ENCODE measurements around the gene SLX4IP. TPM values are rescaled to one million over a fixed set of nuclear protein-coding genes. Genes with fewer than 3 reads are reported as not detected.

Gene SLX4IP
- total and polyA plus RNA-seq, 2 of the 13 experiments (the other 11 are each of a cell fraction or from before 2014, with no cell fraction given) = 3.6 to 7.3 TPM

DNA sequence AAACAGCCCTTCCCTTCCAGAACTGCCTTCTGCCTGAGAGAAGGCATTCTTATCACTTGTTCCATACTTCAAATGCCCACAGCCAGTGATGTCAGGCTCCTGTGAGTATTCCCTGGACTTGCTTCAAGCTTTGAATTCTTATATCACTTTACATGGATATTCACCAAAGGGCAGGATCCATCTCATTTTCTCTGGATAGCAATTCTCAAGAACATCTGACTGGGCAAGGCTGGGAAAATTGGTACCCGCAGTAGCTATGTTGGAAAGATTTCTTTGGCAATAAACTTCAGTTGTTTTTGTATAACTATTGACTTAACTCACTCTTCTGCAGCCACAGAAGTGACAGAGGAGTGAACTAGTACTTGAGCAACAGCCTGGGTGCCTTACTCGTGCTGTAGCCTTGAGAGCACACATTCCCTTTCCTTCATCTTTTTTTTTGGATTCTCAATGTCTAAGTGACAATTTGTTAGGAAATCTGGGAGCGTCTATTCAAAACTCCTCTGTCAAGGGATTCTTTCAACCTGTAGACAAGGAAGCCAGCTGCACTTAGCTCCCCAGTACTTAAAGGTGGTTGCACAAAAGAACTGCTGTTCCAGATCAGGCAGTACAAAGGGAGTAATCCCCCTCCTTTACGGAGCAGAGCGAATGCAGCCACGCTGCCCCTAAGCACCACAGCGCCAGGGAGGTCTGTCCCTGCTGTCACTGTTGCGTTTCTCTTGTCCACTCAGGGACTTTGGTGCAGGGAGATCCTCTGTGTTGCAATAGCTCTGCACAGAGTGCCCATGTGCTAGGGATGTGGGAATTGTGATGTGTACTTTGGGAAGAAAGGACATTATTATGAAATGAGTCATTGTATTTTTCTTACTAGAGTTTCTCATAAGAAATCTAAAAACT is 169.1 kb downstream of the SLX4IP start (continued):
- TF ChIP-seq, protein P1, sequence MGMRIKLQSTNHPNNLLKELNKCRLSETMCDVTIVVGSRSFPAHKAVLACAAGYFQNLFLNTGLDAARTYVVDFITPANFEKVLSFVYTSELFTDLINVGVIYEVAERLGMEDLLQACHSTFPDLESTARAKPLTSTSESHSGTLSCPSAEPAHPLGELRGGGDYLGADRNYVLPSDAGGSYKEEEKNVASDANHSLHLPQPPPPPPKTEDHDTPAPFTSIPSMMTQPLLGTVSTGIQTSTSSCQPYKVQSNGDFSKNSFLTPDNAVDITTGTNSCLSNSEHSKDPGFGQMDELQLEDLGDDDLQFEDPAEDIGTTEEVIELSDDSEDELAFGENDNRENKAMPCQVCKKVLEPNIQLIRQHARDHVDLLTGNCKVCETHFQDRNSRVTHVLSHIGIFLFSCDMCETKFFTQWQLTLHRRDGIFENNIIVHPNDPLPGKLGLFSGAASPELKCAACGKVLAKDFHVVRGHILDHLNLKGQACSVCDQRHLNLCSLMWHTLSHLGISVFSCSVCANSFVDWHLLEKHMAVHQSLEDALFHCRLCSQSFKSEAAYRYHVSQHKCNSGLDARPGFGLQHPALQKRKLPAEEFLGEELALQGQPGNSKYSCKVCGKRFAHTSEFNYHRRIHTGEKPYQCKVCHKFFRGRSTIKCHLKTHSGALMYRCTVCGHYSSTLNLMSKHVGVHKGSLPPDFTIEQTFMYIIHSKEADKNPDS (CRISPR knock-in tag; IDR thresholded peaks at IDR 0.05) = peak; percentile 32; the same call in 1 of the 2 replicates
- TF ChIP-seq ZNF136 (CRISPR knock-in tag; IDR thresholded peaks at IDR 0.05; ENCODE audit: low read depth) = peak; percentile 85
- no peak for TF ChIP-seq ZFAT (CRISPR knock-in tag; conservative IDR thresholded peaks at IDR 0.05)
- peak; percentile 100 for TF ChIP-seq MZF1 (CRISPR knock-in tag; IDR thresholded peaks at IDR 0.05; ENCODE audit: borderline replicate concordance)
- no peak for TF ChIP-seq HES4 (CRISPR knock-in tag; IDR thresholded peaks at IDR 0.05; ENCODE audit: borderline replicate concordance)
- peak; percentile 89 for TF ChIP-seq SOX13 (IDR thresholded peaks at IDR 0.05)
- peak in 1 of 2 experiments; percentile 99; a peak in 2 of 4 replicates for TF ChIP-seq SOX13 (CRISPR knock-in tag; conservative IDR thresholded peaks at IDR 0.05 in 1 of 2, IDR thresholded peaks at IDR 0.05 in 1 of 2)
- no peak for TF ChIP-seq ZNF790 (CRISPR knock-in tag; IDR thresholded peaks at IDR 0.05; ENCODE audit: borderline replicate concordance)
- no peak for TF ChIP-seq MLLT10 (CRISPR knock-in tag; IDR thresholded peaks at IDR 0.05)
- no peak for TF ChIP-seq CHD2 (IDR thresholded peaks at IDR 0.05; ENCODE audit: low read depth, low read length)
- 0 out of 2 replicates have a peak, but pooled peaks have one; percentile 40 for TF ChIP-seq ZNF557 (CRISPR knock-in tag; IDR thresholded peaks at IDR 0.05)
- TF ChIP-seq, protein P2, sequence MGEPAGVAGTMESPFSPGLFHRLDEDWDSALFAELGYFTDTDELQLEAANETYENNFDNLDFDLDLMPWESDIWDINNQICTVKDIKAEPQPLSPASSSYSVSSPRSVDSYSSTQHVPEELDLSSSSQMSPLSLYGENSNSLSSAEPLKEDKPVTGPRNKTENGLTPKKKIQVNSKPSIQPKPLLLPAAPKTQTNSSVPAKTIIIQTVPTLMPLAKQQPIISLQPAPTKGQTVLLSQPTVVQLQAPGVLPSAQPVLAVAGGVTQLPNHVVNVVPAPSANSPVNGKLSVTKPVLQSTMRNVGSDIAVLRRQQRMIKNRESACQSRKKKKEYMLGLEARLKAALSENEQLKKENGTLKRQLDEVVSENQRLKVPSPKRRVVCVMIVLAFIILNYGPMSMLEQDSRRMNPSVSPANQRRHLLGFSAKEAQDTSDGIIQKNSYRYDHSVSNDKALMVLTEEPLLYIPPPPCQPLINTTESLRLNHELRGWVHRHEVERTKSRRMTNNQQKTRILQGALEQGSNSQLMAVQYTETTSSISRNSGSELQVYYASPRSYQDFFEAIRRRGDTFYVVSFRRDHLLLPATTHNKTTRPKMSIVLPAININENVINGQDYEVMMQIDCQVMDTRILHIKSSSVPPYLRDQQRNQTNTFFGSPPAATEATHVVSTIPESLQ (CRISPR knock-in tag; conservative IDR thresholded peaks at IDR 0.05) = no peak
- peak; percentile 99 for TF ChIP-seq ZNF614 (CRISPR knock-in tag; IDR thresholded peaks at IDR 0.05; ENCODE audit: borderline replicate concordance)
- no peak for TF ChIP-seq ZBTB2 (CRISPR knock-in tag; IDR thresholded peaks at IDR 0.05; ENCODE audit: low read depth)
- TF ChIP-seq ZNF564 (CRISPR knock-in tag; IDR thresholded peaks at IDR 0.05) = peak; percentile 90; the same call in 1 of the 2 replicates
- peak; percentile 98 for TF ChIP-seq ZNF788 (CRISPR knock-in tag; IDR thresholded peaks at IDR 0.05; ENCODE audit: borderline replicate concordance)
- TF ChIP-seq ZNF709 (CRISPR knock-in tag; IDR thresholded peaks at IDR 0.05) = no peak
- TF ChIP-seq, protein P3, sequence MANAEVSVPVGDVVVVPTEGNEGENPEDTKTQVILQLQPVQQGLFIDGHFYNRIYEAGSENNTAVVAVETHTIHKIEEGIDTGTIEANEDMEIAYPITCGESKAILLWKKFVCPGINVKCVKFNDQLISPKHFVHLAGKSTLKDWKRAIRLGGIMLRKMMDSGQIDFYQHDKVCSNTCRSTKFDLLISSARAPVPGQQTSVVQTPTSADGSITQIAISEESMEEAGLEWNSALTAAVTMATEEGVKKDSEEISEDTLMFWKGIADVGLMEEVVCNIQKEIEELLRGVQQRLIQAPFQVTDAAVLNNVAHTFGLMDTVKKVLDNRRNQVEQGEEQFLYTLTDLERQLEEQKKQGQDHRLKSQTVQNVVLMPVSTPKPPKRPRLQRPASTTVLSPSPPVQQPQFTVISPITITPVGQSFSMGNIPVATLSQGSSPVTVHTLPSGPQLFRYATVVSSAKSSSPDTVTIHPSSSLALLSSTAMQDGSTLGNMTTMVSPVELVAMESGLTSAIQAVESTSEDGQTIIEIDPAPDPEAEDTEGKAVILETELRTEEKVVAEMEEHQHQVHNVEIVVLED (CRISPR knock-in tag; IDR thresholded peaks at IDR 0.05; ENCODE audit: borderline replicate concordance) = no peak
- TF ChIP-seq NKX3-1 (CRISPR knock-in tag; IDR thresholded peaks at IDR 0.05) = peak; percentile 51; the same call in 1 of the 2 replicates
- peak; percentile 93; the same call in 1 of the 2 replicates for TF ChIP-seq ZNF792 (CRISPR knock-in tag; IDR thresholded peaks at IDR 0.05)
- peak; percentile 89; the same call in 1 of the 2 replicates for TF ChIP-seq AHR (CRISPR knock-in tag; IDR thresholded peaks at IDR 0.05)
